Type B pancreatic cell (in vitro differentiated cells): ENCODE data around the gene DBH. TPM values are rescaled to one million over a fixed set of nuclear protein-coding genes. Genes with fewer than 3 reads are reported as not detected.
"Not testable (repeated sequence)": the region's sequence is repeated elsewhere in the genome, so short reads cannot be mapped to it uniquely, and the experiment has no call there.

ENCODE experiments used
- DNase-seq: peaks from one replicate; pipeline ENCODE4 v3.0.0; 2021; ENCODE audit warnings: mixed read lengths; ENCODE audit not compliant: unreplicated experiment; ENCODE audit errors: extremely low spot score
- H3K27ac Mint-ChIP-seq: 2 replicates; pipeline ENCODE4 v1.8.0; 2021; ENCODE audit warnings: mild to moderate bottlenecking, mixed read lengths
- H3K27me3 Mint-ChIP-seq: 2 replicates; pipeline ENCODE4 v1.8.0; 2021; ENCODE audit warnings: mixed read lengths
- H3K36me3 Mint-ChIP-seq: 2 replicates; pipeline ENCODE4 v1.8.0; 2021; ENCODE audit warnings: mixed read lengths
- H3K4me1 Mint-ChIP-seq: one replicate; pipeline ENCODE4 v1.8.0; 2021; ENCODE audit warnings: mixed read lengths; ENCODE audit not compliant: unreplicated experiment
- H3K4me3 Mint-ChIP-seq: 2 replicates; pipeline ENCODE4 v1.8.0; 2021; ENCODE audit warnings: mild to moderate bottlenecking, mixed read lengths
- H3K9me3 Mint-ChIP-seq: 2 replicates; pipeline ENCODE4 v1.8.0; 2021; ENCODE audit warnings: mixed read lengths
- total RNA-seq: library from RNA; stranded (reverse); gene quantifications from 2 replicates; pipeline ENCODE4 v1.2.1, GENCODE V29; 2021; ENCODE audit warnings: low replicate concordance
- TF ChIP-seq, protein P1 (sequence below): fragments of 200-600 bp; sonication (generic); conservative IDR thresholded peaks from 2 replicates; pipeline ENCODE4 v1.5.0; 2021; ENCODE audit warnings: antibody characterized with exemption, mild to moderate bottlenecking

The DBH gene
- total RNA-seq, 1 donor from 2014 or later = 0.12 TPM

DNA sequence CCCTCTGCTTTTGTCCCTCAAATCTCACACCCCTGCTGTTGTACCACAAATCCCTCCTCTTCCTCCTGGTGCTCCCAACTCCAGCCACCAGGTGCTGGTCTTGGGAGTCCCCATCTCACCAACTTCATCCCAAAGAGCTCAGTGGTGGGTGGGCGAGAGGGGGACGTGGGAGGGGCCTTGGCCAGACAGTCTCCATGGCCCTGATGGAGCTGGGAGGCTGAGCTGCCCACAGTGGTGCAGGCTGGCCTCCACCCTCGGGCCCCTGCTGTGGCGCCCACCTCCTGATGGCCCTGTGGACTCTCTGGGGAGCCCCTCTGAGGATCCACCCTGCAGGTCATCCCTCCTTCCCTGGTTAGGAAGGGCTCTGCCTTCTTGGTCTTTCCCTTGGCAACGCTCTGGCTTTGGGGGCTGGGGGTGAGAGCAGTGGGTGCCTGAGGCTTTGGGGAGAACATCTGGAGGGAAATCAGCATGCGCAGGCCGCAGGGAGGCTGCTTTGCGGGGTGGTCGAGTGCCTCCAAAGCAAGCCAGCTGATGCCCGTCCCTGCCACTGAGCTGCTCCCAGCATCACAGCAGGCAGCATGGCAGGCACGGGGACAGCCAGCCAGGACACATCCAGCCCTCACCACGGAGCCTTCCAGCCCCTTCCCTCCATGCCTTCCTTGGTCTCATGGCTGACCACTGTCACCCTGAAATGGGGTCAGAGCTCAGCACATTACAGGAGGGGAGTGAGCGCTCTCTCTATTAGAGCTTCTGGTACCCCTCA is 19.3 kb upstream of the DBH start:
- H3K4me3 Mint-ChIP-seq = no peak overlapping the region
- H3K36me3 Mint-ChIP-seq = no peaks in the 10 kb centered on the region
- DNase-seq = no peak
- no peaks in the 10 kb centered on the region for H3K9me3 Mint-ChIP-seq
- TF ChIP-seq, protein P1, sequence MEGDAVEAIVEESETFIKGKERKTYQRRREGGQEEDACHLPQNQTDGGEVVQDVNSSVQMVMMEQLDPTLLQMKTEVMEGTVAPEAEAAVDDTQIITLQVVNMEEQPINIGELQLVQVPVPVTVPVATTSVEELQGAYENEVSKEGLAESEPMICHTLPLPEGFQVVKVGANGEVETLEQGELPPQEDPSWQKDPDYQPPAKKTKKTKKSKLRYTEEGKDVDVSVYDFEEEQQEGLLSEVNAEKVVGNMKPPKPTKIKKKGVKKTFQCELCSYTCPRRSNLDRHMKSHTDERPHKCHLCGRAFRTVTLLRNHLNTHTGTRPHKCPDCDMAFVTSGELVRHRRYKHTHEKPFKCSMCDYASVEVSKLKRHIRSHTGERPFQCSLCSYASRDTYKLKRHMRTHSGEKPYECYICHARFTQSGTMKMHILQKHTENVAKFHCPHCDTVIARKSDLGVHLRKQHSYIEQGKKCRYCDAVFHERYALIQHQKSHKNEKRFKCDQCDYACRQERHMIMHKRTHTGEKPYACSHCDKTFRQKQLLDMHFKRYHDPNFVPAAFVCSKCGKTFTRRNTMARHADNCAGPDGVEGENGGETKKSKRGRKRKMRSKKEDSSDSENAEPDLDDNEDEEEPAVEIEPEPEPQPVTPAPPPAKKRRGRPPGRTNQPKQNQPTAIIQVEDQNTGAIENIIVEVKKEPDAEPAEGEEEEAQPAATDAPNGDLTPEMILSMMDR = no peak
- H3K27me3 Mint-ChIP-seq = peaks cover 75% of the 10 kb centered on the region
- H3K4me1 Mint-ChIP-seq = no peaks in the 10 kb centered on the region
- H3K27ac Mint-ChIP-seq = no peak overlapping the region

- Mint-ChIP-seq H3K4me3 (no peak overlapping the region), H3K4me1 (no peaks in the 10 kb centered on the region), H3K27ac (no peak overlapping the region), H3K36me3 (no peaks in the 10 kb centered on the region), H3K27me3 (peaks cover 75% of the 10 kb centered on the region), H3K9me3 (no peaks in the 10 kb centered on the region)
- no peak for DNase-seq
- TF ChIP-seq, protein P1 = no peak
Observed at GRCh38 chr9:133618726-133619125, 17.4 kb upstream of the DBH start.

GRCh38 chr9:133619791-133620190 is 16.4 kb upstream of the DBH start:
- TF ChIP-seq, protein P1 = no peak
- H3K4me1 Mint-ChIP-seq = no peaks in the 10 kb centered on the region
- H3K27ac Mint-ChIP-seq = no peak overlapping the region
- DNase-seq = no peak
- H3K9me3 Mint-ChIP-seq = no peaks in the 10 kb centered on the region
- no peak overlapping the region for H3K4me3 Mint-ChIP-seq
- H3K36me3 Mint-ChIP-seq = no peaks in the 10 kb centered on the region
- H3K27me3 Mint-ChIP-seq = peaks cover 68% of the 10 kb centered on the region

GRCh38 chr9:133621725-133622267 is 14.4 kb upstream of the DBH start:
- no peak for DNase-seq
- H3K4me1 Mint-ChIP-seq = no peaks in the 10 kb centered on the region
- no peak overlapping the region for H3K27ac Mint-ChIP-seq
- H3K27me3 Mint-ChIP-seq = peaks cover 65% of the 10 kb centered on the region
- TF ChIP-seq, protein P1 = no peak
- no peak overlapping the region for H3K4me3 Mint-ChIP-seq
- peaks cover 9% of the 10 kb centered on the region for H3K9me3 Mint-ChIP-seq
- no peaks in the 10 kb centered on the region for H3K36me3 Mint-ChIP-seq

DNA sequence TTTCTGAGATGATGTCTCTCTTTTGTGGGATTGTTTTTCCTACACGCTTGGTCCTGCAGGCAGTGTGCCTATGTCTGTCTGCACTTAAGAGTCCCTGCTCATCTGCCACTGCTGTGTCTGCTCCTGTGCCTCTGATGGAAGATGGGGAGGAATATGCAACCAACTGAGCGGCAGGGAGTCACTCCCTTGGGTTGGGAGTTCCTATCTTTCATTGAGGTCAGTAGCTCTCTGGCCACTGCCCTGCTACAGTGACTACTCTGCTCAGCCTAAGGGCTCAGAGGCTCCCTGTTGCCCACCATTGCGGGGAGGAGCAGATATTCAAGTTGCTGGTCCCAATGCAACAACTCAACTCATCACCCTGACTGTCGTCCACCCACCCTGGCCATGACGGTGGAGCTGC is 13.6 kb upstream of the DBH start:
- peaks cover 9% of the 10 kb centered on the region for H3K9me3 Mint-ChIP-seq
- H3K4me1 Mint-ChIP-seq = no peaks in the 10 kb centered on the region
- H3K36me3 Mint-ChIP-seq = no peaks in the 10 kb centered on the region
- no peak overlapping the region for H3K27ac Mint-ChIP-seq
- H3K4me3 Mint-ChIP-seq = no peak overlapping the region
- H3K27me3 Mint-ChIP-seq = peaks cover 68% of the 10 kb centered on the region
- TF ChIP-seq, protein P1 = no peak
- no peak for DNase-seq

DNA sequence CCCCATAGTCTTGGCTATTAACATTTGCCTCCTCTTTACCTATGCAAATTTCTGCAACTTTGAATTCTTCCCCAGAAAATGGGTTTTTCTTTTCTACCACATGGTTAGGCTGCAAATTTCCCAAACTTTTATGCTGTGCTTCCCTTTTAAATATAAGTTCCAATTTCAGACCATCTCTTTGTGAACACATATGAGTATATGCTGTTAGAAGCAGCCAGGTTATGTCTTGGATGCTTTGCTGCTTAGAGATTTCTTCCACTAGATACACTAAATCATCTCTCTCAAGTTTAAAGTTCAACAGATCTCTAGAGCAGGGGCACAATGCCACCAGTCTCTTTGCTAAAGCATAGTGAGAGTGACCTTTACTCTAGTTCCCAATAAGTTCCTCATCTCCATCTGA is 10.2 kb upstream of the DBH start:
- not testable (repeated sequence) for H3K9me3 Mint-ChIP-seq, H3K36me3 Mint-ChIP-seq, H3K4me1 Mint-ChIP-seq, H3K27ac Mint-ChIP-seq, H3K4me3 Mint-ChIP-seq, DNase-seq
- H3K27me3 Mint-ChIP-seq = peaks cover 50% of the 10 kb centered on the region
